Upper lobe of left lung (tissue), 6 donors: Measurements from ENCODE around the gene DLG2. TPM values are rescaled to one million over a fixed set of nuclear protein-coding genes. Genes with fewer than 3 reads are reported as not detected.

Source experiments
- ATAC-seq, 2 donors: fragments of 200-7000 bp; cut with Tn5 transposase; one replicate each; pipeline ENCODE4 v1.9.1; 2022; ENCODE audit warnings: mild to moderate bottlenecking in 2 of 2, moderate library complexity in 2 of 2; ENCODE audit not compliant: low FRiP score in 2 of 2
- DNase-seq, 2 donors: peaks; one replicate each; pipeline ENCODE4 v3.0.0-alpha.2; 2019 to 2020
- H3K27ac ChIP-seq, 4 donors: fragments of 200-600 bp; sonication (generic); one replicate each; pipeline ENCODE4 v1.5.1; 2016 to 2019
- H3K27me3 ChIP-seq, 4 donors: fragments of 200-600 bp; sonication (generic); one replicate each; pipeline ENCODE4 v1.5.1; 2017 to 2019
- H3K36me3 ChIP-seq, 4 donors: fragments of 200-600 bp; sonication (generic); one replicate each; pipeline ENCODE4 v1.5.1; 2016 to 2019
- H3K4me1 ChIP-seq, 4 donors: fragments of 200-600 bp; sonication (generic); one replicate each; pipeline ENCODE4 v1.5.1; 2018 to 2019
- H3K4me3 ChIP-seq, 4 donors: fragments of 200-600 bp; sonication (generic); one replicate each; pipeline ENCODE4 v1.5.1; 2017 to 2019; ENCODE audit warnings: mild to moderate bottlenecking in 2 of 4, moderate library complexity in 1 of 4
- H3K9me3 ChIP-seq, 4 donors: fragments of 200-600 bp; sonication (generic); one replicate each; pipeline ENCODE4 v1.5.1; 2018 to 2019
- CTCF ChIP-seq, 6 experiments: fragments of 450-650 bp in 4 of 6; fragments of 200-600 bp in 2 of 6; sonication (generic) in 2 of 6; IDR thresholded peaks; one replicate each; pipeline ENCODE4 v1.5.1; 2016 to 2019; ENCODE audit warnings: antibody characterized with exemption in 6 of 6
- EP300 ChIP-seq, 4 donors: sonication (generic); formaldehyde crosslinking; IDR thresholded peaks; one replicate each; pipeline ENCODE4 v1.5.1; 2017; ENCODE audit warnings: antibody characterized with exemption in 4 of 4, control low read depth in 2 of 4
- POLR2A ChIP-seq, 4 donors: fragments of 450-650 bp; IDR thresholded peaks; one replicate each; pipeline ENCODE4 v1.5.1; 2016 to 2017; ENCODE audit warnings: antibody characterized with exemption in 4 of 4, mild to moderate bottlenecking in 2 of 4
- POLR2AphosphoS5 ChIP-seq, 2 donors: sonication (generic); formaldehyde crosslinking; IDR thresholded peaks; one replicate each; pipeline ENCODE4 v1.5.1; 2017; ENCODE audit warnings: antibody characterized with exemption in 2 of 2
- WGBS, 2 donors: methylation state at CpG; one replicate each; pipeline ENCODE4 v1.1.5; 2017 to 2018; 5-methylcytosine and 5-hydroxymethylcytosine counted together
- total RNA-seq, 6 donors: library from RNA; depleted of rRNA in 4 of 6; stranded (reverse); fragments of >200 nt in 4 of 6; gene quantifications; one replicate each; pipeline versions ENCODE4 v1.1.0 to v1.2.1, GENCODE V29; 2016 to 2021
- donor health status: DM: no; HTN: no; CAD: no; lungs with moderate emphysema.
- donor health status: DM: no; HTN: yes; CAD: no; lungs with severe emphysema.

Gene DLG2
- total RNA-seq, 6 donors from 2014 or later, result 3.4 to 37.7 (median 9.1) TPM

DNA sequence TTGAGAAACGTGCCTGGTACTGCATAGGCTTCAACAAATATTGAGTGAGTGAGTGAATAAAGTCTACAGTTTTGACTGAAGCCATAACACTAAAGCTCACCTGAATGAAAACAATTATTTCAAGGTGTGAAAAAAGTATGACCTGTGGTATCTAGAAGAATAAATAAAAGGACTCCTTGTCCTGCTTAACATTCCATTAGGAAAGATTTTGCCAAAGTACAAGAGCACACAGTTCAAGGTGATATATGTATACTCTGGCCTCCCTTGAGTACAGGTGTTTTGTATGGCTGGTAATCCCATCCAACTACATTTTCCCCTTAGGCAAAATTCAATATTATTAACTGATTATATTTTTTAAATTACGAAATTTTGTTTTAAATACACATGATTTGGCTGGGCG lies 39.5 kb upstream of the DLG2 start:
- no peak for TF ChIP-seq CTCF (IDR thresholded peaks at IDR 0.05)
- no peak for TF ChIP-seq POLR2AphosphoS5 (IDR thresholded peaks at IDR 0.05)
- TF ChIP-seq EP300 (IDR thresholded peaks at IDR 0.05), result no peak
- TF ChIP-seq POLR2A (IDR thresholded peaks at IDR 0.05), result no peak
- no peaks in the 10 kb centered on the region for H3K9me3 ChIP-seq
- no peaks in the 10 kb centered on the region for H3K27me3 ChIP-seq
- peaks cover 15 to 21% (median 17%) of the 10 kb centered on the region in 4 donors for H3K4me1 ChIP-seq
- WGBS, 2 donors, result 79 to 83% methylated on average over 3 of the region's 3 CpGs
- ATAC-seq (no peak), DNase-seq (no peak)
- no peak overlapping the region for H3K4me3 ChIP-seq
- no peak overlapping the region for H3K27ac ChIP-seq
- peaks cover 0 to 14% (median 0%) of the 10 kb centered on the region in 4 donors for H3K36me3 ChIP-seq

DNA sequence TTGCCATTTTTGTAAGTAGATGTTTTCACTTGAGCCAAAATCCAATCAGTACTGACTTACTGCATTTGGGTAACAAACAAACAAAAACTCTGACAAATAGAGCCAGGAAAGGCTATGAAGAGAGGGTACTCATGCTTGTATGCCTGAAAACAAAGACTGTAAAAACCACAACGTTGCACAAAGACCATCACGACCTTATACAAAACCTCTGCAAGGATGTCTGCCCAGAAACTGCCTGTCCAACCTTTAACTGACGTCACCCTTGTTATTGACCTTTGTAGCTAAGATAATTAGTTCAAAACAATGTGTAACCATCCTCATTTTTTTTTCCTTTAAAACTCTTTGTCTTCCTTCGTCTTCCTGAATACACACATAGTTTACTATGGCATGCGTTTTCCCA lies 38.6 kb upstream of the DLG2 start:
- no peak for DNase-seq
- Histone ChIP-seq H3K27me3 (no peaks in the 10 kb centered on the region), H3K27ac (peak overlapping the region in 1 of 4 donors; percentile 98), H3K36me3 (peaks cover 0 to 22% (median 0%) of the 10 kb centered on the region in 4 donors), H3K4me3 (no peak overlapping the region), H3K4me1 (peaks cover 24 to 29% (median 26%) of the 10 kb centered on the region in 4 donors), H3K9me3 (no peaks in the 10 kb centered on the region)
- 74% methylated on average over 5 of the region's 5 CpGs for WGBS, 2 donors
- TF ChIP-seq POLR2A (IDR thresholded peaks at IDR 0.05) (no peak), CTCF (IDR thresholded peaks at IDR 0.05) (no peak), POLR2AphosphoS5 (IDR thresholded peaks at IDR 0.05) (no peak), EP300 (IDR thresholded peaks at IDR 0.05) (no peak)
- ATAC-seq, result no peak

DNA sequence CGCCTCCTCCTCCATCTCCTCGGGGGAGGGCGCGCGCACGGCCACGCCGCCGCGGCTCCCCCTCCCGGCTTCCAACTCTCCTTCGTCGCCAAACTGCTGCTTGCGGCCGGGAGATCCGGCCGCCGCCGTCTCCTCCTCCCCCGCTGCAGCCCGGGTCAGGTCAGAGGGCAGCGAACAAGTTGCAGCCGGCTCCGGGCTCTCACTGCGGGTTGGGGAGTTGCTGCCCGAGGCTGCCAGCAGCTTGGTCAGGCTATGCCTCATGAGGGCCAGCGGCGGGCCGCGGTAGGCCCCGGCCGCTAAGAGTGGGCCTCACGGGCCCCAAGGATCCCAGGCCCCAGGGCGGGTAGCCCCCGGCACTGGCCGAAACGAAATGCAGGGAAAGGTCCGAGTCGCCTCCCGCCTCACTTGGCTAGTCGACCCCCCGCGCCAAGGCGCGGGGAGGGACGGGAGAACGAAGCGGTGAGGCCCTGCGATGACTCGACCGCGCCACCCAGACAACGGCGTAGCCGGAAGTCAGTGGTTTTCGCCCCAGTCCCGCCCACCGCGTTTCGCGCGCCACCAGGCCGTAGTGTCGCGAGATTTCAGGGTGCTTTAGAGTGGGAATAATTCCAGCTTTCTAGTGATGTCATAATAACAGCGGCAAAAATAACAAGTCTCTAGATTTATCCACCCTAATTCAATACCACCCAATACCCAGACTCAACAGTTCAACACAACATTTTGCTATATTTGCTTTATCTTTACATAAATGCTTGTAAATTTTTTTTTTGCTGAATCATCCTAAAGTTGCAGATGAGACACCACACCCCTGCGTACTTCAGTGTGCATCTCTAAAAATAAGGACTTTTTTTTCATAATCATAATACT lies 37.7 kb upstream of the DLG2 start, which contains the start of gene CREBZF:
CREBZF (minus strand) TSS at position 515 of the 867 bp plus-strand sequence; CDS start at position 261, 254 bp downstream.
- no peaks in the 10 kb centered on the region for H3K27me3 ChIP-seq
- peak; percentile 97 to 98 for ATAC-seq
- H3K36me3 ChIP-seq, result peaks cover 0 to 31% (median 3%) of the 10 kb centered on the region in 4 donors
- 1% methylated on average over 19 to 49 of the region's 67 CpGs for WGBS, 2 donors
- H3K27ac ChIP-seq, result peak within 1 kb of the TSS; percentile 92 to 100 (median 97)
- peak within 1 kb of the TSS; percentile 55 to 95 (median 79) for H3K4me3 ChIP-seq
- TF ChIP-seq CTCF (IDR thresholded peaks at IDR 0.05) (peak in 2 of 6 experiments; percentile 27 to 32), POLR2AphosphoS5 (IDR thresholded peaks at IDR 0.05) (peak; percentile 95 to 98), POLR2A (IDR thresholded peaks at IDR 0.05) (peak; percentile 87 to 99 (median 98)), EP300 (IDR thresholded peaks at IDR 0.05) (peak in 1 of 4 donors; percentile 46)
- H3K9me3 ChIP-seq, result no peaks in the 10 kb centered on the region
- peak; percentile 91 to 98 for DNase-seq
- peaks cover 29 to 38% (median 31%) of the 10 kb centered on the region in 4 donors for H3K4me1 ChIP-seq

- H3K27me3 ChIP-seq, result no peaks in the 10 kb centered on the region
- TF ChIP-seq POLR2A (IDR thresholded peaks at IDR 0.05) (peak in 1 of 4 donors; percentile 39), CTCF (IDR thresholded peaks at IDR 0.05) (peak; percentile 35 to 75 (median 67)), EP300 (IDR thresholded peaks at IDR 0.05) (no peak)
- DNase-seq (peak; percentile 87 to 96), ATAC-seq (peak; percentile 83 to 88)
- 1 to 2% methylated on average over 29 to 73 of the region's 73 CpGs for WGBS, 2 donors
- peak overlapping the region; percentile 55 to 95 (median 79) for H3K4me3 ChIP-seq
- peaks cover 30 to 44% (median 38%) of the 10 kb centered on the region in 4 donors for H3K4me1 ChIP-seq
- peaks cover 0 to 40% (median 3%) of the 10 kb centered on the region in 4 donors for H3K36me3 ChIP-seq
- H3K9me3 ChIP-seq, result no peaks in the 10 kb centered on the region
- peak overlapping the region; percentile 92 to 100 (median 97) for H3K27ac ChIP-seq
These were observed 36.8 kb upstream of the DLG2 start for GRCh38 chr11:85663753-85664614.
